Superior temporal gyrus (tissue), 1 donor: ENCODE data around the gene GPBP1.
"Not testable (repeated sequence)": the region's sequence is repeated elsewhere in the genome, so short reads cannot be mapped to it uniquely, and the experiment has no call there.

ENCODE experiments used
- DNase-seq: peaks from one replicate; pipeline ENCODE4 v3.0.0-alpha.2; 2016; ENCODE audit errors: extremely low spot score

The GPBP1 gene

DNA sequence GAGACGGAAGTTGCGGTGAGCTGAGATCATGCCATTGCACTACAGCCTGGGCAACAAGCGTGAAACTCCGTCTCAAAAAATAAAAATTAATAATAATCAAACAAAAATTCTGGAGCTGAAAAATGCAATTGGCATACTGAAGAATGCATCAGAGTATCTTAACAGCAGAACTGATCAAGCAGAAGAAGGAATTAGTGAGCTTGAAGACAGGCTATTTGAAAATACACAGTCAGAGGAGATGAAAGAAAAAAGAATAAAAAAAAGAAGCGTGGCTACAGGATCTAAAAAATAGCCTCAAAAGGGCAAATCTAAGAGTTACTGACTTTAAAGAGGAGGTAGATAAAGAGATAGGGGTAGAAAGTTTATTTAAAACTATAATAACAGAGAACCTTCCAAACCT, 111.2 kb downstream of the GPBP1 start:
- DNase-seq, result not testable (repeated sequence)

DNA sequence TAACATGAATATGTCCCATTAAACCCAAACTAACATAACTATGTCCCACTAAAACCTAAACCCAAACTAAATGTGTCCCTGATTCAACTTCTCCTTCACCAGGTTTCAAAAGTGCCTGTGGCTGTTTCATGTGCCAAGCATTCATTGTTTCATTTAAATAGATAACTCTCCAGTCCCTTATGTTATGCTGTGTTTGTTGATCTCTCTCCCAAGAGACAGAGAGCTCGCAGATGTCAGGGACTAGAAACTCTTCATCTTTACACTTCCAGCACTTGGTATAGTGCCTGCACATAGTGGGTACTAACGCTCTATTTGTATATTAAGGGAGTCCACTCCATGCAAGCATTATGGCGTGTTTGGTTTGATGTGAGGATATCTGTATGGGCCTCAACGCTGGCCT, 118.0 kb downstream of the GPBP1 start:
- no peak for DNase-seq

DNA sequence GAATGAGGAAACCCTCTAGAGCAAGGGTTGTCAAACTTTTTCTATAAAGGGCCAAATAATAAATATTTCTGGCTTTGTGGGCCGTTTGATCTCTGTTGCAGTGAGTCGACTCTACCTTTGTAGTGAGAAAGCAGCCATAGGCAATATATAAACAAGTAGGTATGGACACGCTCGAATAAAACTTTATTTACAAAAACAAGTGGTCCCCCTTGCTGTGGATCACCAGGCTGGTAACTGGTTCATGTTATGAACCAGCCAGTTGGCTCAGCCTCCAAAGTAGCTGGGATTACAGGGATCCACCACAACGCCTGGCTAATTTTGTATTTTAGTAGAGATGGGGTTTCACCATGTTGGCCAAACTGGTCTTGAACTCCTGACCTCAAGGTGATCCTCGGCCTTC, 118.5 kb downstream of the GPBP1 start:
- DNase-seq, result no peak

DNA sequence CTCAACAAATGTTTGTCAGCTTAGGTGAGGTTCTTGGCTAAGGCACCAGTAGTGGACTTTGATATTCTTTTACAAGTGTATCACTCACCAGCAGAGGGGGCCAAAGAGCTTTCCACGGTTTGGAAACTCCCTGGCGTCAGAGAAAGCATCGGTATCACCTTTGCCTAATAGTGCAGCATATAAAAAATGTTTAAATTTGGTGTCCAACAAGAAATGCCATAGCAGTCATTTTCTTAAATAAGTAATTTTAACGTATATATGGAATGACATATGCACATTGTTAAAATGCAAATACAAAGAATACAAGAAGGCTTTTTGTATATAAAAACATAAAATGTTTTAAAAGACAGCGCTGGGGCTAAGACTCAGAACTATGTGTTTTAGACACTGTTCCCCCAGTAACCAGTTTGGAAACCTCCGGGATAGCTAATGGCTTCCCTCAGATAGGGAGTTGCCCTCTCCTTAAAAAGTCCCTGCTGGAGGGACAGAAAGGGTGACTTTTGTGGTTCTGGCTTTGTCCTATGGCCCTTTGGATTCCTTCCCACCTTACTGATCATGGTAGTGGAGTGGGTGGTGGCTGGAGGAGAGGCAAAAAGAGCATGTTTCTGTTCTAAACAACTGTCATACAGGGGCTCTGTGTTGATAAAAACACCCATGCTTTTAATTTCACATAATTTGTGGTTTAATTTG, 124.6 kb downstream of the GPBP1 start:
- DNase-seq, result peak; percentile 96

DNA sequence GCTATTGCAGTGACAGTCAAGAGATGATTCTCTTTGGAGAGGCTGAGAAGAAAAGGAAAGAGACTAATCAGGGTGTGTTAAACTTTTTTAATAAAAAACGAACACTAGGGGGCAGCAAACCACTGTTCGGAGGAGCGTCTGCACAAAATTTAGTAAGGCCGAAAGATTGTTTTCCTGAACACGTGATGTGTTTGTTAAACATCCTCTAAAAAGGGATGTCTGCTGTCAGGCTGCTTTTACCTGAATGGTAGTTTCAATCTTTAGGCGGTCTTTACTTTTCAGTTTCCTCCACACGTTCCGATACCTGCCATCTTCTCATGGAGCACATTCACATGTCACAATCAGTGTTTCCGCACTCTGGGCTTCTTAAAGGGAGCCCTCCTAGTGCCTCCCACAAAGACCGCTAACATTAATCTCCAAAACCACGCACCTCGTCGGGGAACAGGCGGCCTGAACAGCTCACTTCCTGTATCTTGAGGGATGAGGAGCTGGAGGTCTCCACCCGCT, 125.2 kb downstream of the GPBP1 start:
- peak; percentile 85 for DNase-seq

DNA sequence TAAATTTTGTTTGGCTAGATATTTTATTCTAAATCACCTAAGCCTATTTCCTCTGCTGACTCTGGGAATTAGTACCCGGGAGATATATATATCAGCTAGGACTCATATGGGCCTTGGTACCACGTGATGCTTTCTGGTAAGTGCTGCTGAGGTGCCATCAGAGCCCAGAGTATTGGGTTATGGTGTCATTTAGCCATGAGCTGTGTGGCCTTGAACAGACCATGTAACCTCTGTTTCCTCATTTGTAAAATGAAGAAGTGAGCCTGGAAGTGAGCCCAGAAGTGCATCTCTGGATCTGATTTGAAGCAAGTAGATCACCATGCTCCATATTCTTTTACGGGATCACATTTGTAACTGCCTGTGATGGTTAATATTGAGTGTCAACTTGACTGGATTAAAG, 126.1 kb downstream of the GPBP1 start:
- DNase-seq, result no peak

DNA sequence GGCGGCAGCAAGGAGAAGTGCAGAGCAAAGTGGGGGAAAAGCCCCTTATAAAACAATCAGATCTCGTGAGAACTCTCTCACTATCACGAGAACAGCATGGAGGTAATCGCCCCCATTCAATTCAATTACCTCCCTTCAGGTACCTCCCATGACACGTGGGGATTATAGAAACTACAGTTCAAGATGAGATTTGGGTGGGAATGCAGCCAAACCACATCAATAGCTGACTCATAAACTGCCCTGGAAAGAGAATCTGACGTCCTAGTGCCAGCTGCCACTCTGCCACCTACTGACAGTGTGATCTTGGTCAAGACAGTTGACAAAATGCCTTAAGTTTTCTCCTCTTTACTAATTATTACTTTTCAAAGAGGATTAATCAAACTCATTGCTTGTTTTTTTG, 128.3 kb downstream of the GPBP1 start:
- no peak for DNase-seq

DNA sequence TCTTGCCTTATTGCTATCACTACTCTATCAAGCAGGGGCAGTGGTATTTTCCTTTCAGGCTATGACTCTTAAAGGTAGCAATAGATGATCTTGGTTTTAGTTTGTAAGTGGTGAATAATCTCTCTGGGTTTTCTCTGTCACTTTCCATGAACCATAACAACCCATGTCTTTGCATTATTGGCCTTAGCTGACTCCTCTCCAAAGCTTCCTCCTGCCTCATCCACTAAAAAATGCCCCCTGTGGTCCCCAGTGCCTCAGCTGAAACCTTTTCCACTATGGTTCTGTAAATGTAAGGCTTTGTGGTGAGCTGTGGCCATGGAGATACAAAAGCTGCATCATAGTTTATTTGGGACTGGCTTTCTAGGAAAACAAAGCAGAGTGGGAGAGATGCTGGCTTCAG, 128.8 kb downstream of the GPBP1 start:
- DNase-seq, result no peak

DNA sequence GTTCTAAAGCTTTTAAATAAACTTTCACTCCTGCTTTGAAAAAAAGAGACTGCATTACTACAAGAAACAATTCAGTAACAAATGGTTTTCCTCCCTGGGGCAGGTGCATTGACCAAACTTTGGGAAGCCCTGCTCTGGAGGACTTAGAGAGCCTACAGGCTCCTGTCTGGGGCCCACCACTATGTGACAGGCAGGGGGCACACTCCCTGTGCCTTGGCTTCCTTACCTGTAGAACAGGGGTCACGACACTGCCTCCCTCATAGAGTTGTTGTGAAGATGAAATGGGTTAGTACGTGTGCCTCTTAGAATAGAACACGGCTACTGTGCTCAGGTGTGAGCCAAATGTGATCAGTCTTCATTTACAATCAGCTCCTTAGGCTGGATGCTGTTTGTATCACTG, 130.1 kb downstream of the GPBP1 start:
- no peak for DNase-seq

DNA sequence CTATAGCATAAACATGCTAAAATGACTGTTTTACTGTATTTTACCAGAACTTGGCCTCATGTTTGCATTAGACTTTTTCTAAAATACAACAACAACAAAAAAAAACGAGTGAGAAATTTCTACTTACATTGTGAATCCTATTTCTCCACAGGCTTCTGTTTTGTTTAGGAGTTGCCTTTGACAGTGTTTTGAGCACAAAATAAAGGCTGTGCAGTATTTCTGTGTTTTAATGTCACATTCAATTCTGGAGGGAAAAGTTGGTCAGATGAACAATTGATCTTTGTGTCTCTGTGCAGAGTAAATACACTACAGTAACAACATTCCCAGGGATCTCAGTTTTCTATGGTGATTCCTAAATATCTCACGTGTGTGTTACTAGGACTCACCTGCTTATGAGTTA, 131.1 kb downstream of the GPBP1 start:
- DNase-seq, result no peak

DNA sequence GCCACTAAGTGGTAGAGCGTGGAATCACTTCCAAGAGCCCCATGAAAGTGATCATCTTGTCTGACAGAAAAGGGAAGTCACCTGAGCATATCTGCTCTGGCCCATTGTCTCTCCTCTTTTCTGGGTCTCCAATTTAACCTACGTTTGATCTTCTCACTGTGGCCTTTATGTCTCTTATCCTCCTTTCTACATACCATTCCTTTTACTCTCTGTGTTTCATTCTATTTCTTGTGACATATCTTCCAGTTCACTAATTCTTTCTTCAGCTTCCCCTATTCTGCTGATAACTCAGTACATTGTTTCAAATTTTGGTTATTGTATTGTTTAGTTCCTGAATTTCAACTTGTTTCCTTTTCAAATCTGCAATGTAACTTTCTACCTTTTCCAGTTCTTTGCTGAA, 132.5 kb downstream of the GPBP1 start:
- DNase-seq, result no peak

DNA sequence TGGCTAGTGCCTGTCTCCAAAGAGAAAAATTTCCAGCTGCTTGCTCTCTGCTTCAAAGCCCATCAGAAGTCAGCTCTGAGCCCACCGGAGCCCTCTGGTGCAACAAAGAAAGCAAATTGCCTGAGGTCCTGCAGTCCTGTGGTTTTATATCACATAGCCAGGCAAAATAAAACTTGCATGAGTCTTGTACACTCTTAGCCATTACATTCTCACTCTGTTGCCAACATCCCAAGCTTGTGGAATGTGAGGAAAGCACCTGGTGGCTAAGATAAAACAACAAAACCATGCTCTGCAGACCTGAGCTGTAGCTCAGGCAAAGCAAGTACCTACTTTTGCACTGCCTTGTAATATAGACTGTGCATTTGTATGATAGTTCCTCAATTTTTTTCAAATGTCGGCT, 133.7 kb downstream of the GPBP1 start:
- DNase-seq, result no peak

DNA sequence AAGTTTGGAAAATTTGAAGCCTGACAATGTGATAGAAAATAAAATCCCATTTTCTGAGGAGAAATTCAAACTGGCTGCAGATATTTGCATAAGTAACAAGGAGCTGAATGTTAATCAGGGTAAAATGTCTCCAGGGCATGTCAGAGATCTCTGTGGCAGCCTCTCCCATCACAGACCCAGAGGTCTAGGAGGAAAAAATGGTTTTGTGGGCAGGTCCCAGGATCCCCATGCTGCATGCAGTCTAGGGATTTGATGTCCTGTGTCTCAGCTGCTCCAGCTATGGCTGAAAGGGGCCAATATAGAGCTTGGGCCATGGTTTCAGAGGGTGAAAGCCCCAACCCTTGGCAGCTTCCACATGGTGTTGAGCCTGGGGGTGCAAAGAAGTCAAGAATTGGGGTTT, 135.2 kb downstream of the GPBP1 start:
- not testable (repeated sequence) for DNase-seq

DNA sequence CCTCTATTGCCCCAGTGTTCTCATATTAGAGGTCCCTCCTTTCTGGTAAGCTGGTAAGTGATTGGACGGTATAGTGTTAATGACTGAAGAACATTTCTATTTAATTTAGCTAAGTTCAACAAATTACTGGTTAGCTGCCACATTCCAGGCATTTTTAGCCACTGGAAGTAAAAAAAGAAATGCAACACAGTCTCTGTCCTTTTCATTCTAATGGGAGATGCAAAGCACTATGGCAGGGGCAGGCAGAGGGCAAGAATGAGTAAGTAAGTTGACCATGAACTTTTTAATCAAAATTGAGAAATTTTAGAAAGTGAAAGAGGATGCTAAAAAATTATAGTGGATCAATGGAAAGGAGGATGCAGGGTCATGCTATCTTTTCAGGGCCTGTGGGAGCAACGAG, 137.4 kb downstream of the GPBP1 start:
- DNase-seq, result no peak

DNA sequence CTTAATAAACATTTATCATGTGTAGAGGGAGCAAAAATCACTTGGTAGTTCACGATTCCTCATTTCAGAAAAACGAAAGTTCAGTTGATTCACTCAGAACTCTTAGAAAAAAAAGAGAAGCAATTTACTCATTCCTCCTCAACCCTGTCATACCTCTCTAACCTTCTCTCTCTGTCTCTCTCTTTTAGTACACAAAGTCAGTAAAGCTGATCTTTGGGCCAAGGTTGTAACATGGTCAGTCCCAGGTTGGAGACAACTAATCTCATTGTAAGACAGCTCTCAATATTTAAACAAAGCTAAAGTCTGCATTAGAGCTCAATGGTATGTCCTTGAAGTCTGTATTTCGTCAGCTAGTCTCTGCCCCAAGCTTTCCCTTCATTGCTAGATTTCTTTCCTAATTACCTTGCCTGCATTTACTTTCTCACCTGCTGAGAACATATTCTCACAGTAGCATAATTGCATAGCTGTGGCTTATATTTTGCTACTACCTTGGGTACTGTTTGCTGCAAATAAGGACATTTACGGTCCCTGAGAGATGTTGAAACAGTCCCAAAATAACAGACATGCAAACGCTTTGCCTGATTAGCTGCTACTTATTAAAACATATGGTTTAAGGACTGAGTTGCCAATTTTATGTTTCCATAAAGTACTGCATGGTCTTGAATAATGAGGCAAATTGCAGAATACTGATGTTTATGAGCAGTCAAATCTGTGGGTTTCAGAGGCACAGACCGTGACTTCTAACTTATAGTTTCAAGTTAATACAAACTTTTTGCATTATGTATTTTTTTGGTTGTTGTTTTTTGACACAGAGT, 138.3 kb downstream of the GPBP1 start:
- no peak for DNase-seq

DNA sequence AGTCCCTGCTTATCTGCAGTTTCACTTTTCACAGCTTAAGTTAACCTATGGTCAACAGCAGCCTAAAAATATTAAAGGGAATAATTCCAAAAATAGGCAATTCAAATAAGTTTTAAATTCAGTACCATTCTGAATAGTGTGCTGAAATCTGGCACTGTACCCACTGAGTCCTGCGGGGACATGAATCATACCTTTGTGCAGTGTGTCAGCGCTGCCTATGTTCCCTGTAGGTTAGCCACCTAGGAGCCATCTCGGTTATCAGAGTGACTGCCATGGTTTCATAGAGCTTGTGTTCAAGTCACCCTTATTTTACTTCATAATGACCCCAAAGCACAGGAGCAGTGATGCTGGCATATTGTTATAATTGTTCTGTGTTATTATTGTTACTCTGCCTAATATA, 139.9 kb downstream of the GPBP1 start:
- no peak for DNase-seq
